ENCODE results near the gene DROSHA.
A peak's percentile ranks its signal among the peaks of the same experiment; 100 is the strongest.
"Not testable (repeated sequence)": the region's sequence is repeated elsewhere in the genome, so short reads cannot be mapped to it uniquely, and the experiment has no call there.

DROSHA gene, protein sequence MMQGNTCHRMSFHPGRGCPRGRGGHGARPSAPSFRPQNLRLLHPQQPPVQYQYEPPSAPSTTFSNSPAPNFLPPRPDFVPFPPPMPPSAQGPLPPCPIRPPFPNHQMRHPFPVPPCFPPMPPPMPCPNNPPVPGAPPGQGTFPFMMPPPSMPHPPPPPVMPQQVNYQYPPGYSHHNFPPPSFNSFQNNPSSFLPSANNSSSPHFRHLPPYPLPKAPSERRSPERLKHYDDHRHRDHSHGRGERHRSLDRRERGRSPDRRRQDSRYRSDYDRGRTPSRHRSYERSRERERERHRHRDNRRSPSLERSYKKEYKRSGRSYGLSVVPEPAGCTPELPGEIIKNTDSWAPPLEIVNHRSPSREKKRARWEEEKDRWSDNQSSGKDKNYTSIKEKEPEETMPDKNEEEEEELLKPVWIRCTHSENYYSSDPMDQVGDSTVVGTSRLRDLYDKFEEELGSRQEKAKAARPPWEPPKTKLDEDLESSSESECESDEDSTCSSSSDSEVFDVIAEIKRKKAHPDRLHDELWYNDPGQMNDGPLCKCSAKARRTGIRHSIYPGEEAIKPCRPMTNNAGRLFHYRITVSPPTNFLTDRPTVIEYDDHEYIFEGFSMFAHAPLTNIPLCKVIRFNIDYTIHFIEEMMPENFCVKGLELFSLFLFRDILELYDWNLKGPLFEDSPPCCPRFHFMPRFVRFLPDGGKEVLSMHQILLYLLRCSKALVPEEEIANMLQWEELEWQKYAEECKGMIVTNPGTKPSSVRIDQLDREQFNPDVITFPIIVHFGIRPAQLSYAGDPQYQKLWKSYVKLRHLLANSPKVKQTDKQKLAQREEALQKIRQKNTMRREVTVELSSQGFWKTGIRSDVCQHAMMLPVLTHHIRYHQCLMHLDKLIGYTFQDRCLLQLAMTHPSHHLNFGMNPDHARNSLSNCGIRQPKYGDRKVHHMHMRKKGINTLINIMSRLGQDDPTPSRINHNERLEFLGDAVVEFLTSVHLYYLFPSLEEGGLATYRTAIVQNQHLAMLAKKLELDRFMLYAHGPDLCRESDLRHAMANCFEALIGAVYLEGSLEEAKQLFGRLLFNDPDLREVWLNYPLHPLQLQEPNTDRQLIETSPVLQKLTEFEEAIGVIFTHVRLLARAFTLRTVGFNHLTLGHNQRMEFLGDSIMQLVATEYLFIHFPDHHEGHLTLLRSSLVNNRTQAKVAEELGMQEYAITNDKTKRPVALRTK (N-terminal part only)

DNA sequence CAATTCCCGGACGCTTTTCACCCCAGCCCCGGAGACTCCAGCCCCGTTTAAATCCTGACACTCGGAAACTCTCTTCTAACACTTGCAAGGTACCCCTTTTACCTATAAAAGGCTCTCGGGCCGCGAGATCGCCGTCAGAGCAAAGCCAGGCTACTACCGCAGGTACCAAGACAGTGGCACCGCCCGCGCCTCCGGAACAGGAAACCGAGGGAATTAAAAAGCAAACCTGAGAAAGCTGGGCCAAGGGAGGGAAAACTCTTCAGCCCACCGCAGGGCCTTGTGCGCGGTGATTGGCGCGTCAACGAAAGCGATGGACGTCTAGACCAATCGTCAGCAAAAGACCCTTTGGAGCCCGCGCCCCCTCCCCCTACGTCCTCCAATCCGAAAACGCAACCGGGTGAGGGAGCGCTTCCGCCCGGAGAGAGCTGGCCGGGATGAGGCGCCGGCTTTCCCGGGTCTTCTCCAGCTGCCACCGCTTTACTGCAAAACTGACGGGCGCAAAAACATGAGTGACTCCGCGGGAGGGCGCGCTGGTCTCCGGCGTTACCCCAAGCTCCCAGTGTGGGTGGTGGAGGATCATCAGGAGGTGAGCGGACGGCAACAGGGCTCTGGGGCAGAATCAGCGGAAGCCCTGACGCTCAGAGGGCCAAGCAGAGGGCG lies at the start of gene DROSHA, which contains the start of gene C5orf22:
Gene DROSHA (minus strand): TSS at position 206 of the 660 bp plus-strand sequence. CDS start 3,034 bp downstream, outside the sequence.
Gene C5orf22 (plus strand): TSS at position 414 of the 660 bp plus-strand sequence. CDS start 92 bp downstream, at position 506.
- Histone ChIP-seq H3K27me3 (ENCODE audit: control insufficient read depth, insufficient read depth, low read length) (no peaks in the 10 kb centered on the region), H3K27ac (ENCODE audit: low read depth, low read length) (peak within 1 kb of the TSS; percentile 88), H3K9me3 (ENCODE audit: control insufficient read depth, insufficient read depth, low read length) (no peaks in the 10 kb centered on the region), H3K4me1 (ENCODE audit: control insufficient read depth, insufficient read depth, low read length) (peaks cover 14% of the 10 kb centered on the region), H3K4me3 (ENCODE audit: low read depth, low read length) (peak within 1 kb of the TSS; percentile 92), H3K36me3 (ENCODE audit: control insufficient read depth, insufficient read depth, low read length) (peaks cover 56% of the 10 kb centered on the region), H3K9ac (ENCODE audit: low read depth, low read length) (peak within 1 kb of the TSS; percentile 76)

GRCh38 chr5:31579558-31579957 lies 47.7 kb upstream of the DROSHA start:
- Histone ChIP-seq H3K36me3 (ENCODE audit: control insufficient read depth, insufficient read depth, low read length) (no peaks in the 10 kb centered on the region), H3K4me1 (ENCODE audit: control insufficient read depth, insufficient read depth, low read length) (no peaks in the 10 kb centered on the region), H3K27me3 (ENCODE audit: control insufficient read depth, insufficient read depth, low read length) (no peaks in the 10 kb centered on the region), H3K9me3 (ENCODE audit: control insufficient read depth, insufficient read depth, low read length) (no peaks in the 10 kb centered on the region), H3K27ac (ENCODE audit: low read depth, low read length) (no peak overlapping the region), H3K4me3 (ENCODE audit: low read depth, low read length) (no peak overlapping the region), H3K9ac (ENCODE audit: low read depth, low read length) (no peak overlapping the region)

GRCh38 chr5:31577438-31577837 lies 45.5 kb upstream of the DROSHA start:
- Histone ChIP-seq H3K4me3 (ENCODE audit: low read depth, low read length) (no peak overlapping the region), H3K9ac (ENCODE audit: low read depth, low read length) (no peak overlapping the region), H3K4me1 (ENCODE audit: control insufficient read depth, insufficient read depth, low read length) (no peaks in the 10 kb centered on the region), H3K27ac (ENCODE audit: low read depth, low read length) (no peak overlapping the region), H3K27me3 (ENCODE audit: control insufficient read depth, insufficient read depth, low read length) (no peaks in the 10 kb centered on the region), H3K36me3 (ENCODE audit: control insufficient read depth, insufficient read depth, low read length) (no peaks in the 10 kb centered on the region), H3K9me3 (ENCODE audit: control insufficient read depth, insufficient read depth, low read length) (no peaks in the 10 kb centered on the region)

DNA sequence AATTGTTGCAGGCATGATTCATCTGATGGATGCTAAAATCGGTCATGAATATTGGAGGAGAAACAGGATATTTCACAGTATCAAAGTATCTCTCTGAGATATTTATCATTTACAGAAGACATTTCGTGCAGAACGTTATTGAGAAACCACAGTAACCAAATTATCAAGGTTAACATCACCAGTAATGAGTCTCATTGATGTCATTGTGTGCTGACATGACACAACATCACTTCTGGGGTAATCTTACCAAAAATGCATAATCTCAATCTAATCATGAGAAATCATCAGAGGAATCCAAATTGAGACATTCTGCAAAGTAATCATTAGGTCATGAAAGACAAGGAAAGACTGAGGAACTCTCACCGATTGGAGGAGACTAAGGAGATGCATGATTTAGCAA lies 42.9 kb upstream of the DROSHA start:
- H3K9ac ChIP-seq (ENCODE audit: low read depth, low read length) = no peak overlapping the region
- no peaks in the 10 kb centered on the region for H3K4me1 ChIP-seq (ENCODE audit: control insufficient read depth, insufficient read depth, low read length)
- H3K9me3 ChIP-seq (ENCODE audit: control insufficient read depth, insufficient read depth, low read length) = no peaks in the 10 kb centered on the region
- no peak overlapping the region for H3K27ac ChIP-seq (ENCODE audit: low read depth, low read length)
- no peak overlapping the region for H3K4me3 ChIP-seq (ENCODE audit: low read depth, low read length)
- H3K36me3 ChIP-seq (ENCODE audit: control insufficient read depth, insufficient read depth, low read length) = no peaks in the 10 kb centered on the region
- no peaks in the 10 kb centered on the region for H3K27me3 ChIP-seq (ENCODE audit: control insufficient read depth, insufficient read depth, low read length)

DNA sequence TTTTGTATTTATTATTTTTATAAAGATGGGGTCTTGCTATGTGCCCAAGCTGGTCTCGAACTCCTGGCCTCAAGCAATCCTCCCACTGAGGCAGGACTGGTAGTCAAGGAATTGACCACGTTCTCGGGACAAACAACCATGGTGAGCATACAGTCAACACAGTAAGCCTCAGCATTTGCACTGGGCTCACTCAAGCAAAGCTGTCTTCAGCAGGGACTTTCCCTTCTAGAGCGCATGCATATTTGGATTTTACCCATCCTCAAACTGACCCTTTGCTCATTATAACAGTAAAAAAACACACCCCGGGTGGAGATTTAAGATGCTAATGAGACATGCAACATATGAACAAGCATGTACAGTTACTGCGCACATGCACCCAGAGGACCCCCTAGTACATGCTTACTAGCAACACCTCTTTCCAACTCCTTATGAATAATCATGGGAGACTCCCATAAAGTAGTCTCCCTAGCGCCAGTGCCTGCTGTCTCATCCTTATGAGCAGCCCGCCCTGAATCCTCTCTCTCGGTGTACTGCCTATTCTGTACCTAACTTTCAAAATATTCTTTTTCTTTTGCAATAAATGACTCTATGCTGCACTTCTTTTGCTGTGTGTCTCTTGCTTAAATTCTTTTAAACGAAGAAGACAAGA lies 41.7 kb upstream of the DROSHA start:
- Histone ChIP-seq H3K27me3 (ENCODE audit: control insufficient read depth, insufficient read depth, low read length) (no peaks in the 10 kb centered on the region), H3K4me3 (ENCODE audit: low read depth, low read length) (no peak overlapping the region), H3K9me3 (ENCODE audit: control insufficient read depth, insufficient read depth, low read length) (no peaks in the 10 kb centered on the region), H3K27ac (ENCODE audit: low read depth, low read length) (no peak overlapping the region), H3K36me3 (ENCODE audit: control insufficient read depth, insufficient read depth, low read length) (no peaks in the 10 kb centered on the region), H3K4me1 (ENCODE audit: control insufficient read depth, insufficient read depth, low read length) (no peaks in the 10 kb centered on the region), H3K9ac (ENCODE audit: low read depth, low read length) (no peak overlapping the region)

- Histone ChIP-seq H3K9ac (ENCODE audit: low read depth, low read length) (no peak overlapping the region), H3K36me3 (ENCODE audit: control insufficient read depth, insufficient read depth, low read length) (no peaks in the 10 kb centered on the region), H3K27ac (ENCODE audit: low read depth, low read length) (no peak overlapping the region), H3K4me1 (ENCODE audit: control insufficient read depth, insufficient read depth, low read length) (no peaks in the 10 kb centered on the region), H3K4me3 (ENCODE audit: low read depth, low read length) (no peak overlapping the region), H3K9me3 (ENCODE audit: control insufficient read depth, insufficient read depth, low read length) (no peaks in the 10 kb centered on the region; the same call in 1 of the 2 replicates), H3K27me3 (ENCODE audit: control insufficient read depth, insufficient read depth, low read length) (no peaks in the 10 kb centered on the region)
Measured at GRCh38 chr5:31569068-31569467, 37.2 kb upstream of the DROSHA start.

DNA sequence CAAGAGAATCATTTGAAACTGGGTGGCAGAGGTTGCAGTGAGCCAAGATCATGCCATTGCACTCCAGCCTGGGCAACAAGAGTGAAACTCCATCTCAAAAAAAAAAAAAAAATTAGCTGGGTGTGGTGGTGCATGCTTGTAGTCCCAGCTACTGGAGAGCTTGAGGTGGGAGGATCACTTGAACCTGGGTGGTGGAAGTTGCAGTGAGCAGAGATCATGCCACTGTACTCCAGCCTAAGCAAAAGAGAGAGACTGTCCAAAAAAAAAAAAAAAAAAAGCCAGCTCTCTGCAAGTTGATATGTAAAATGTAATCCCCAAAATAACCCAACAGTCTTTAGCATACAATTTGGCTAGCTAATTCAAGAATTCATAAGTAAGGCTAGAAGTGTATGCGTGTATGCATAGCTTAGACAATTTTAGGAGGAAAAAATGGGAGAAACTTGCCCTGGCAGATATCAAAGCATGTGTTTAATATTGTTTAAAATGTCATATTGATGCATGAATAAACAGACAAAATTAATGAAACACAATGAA lies 36.5 kb upstream of the DROSHA start:
- no peak overlapping the region for H3K9ac ChIP-seq (ENCODE audit: low read depth, low read length)
- H3K9me3 ChIP-seq (ENCODE audit: control insufficient read depth, insufficient read depth, low read length) = no peaks in the 10 kb centered on the region; the same call in 1 of the 2 replicates
- no peak overlapping the region for H3K27ac ChIP-seq (ENCODE audit: low read depth, low read length)
- no peaks in the 10 kb centered on the region for H3K4me1 ChIP-seq (ENCODE audit: control insufficient read depth, insufficient read depth, low read length)
- H3K4me3 ChIP-seq (ENCODE audit: low read depth, low read length) = no peak overlapping the region
- H3K27me3 ChIP-seq (ENCODE audit: control insufficient read depth, insufficient read depth, low read length) = no peaks in the 10 kb centered on the region
- H3K36me3 ChIP-seq (ENCODE audit: control insufficient read depth, insufficient read depth, low read length) = no peaks in the 10 kb centered on the region

DNA sequence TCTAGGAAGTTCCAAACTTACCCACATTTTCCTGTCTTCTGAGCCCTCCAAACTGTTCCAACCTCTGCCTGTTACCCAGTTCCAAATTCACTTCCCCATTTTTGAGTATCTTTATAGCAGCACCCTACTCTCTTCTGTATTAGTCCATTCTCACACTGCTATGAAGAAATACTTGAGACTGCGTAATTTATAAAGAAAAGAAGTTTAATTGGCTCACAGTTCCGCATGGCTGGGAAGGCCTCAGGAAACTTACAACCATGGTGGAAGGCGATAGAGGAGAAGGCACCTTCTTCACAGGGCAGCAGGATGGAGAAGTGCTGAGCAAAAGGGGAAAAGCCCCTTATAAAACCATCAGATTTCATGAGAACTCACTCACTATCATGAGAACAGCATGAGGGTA lies 34.5 kb upstream of the DROSHA start:
- not testable (repeated sequence) for H3K27ac ChIP-seq (ENCODE audit: low read depth, low read length); H3K9me3 ChIP-seq (ENCODE audit: control insufficient read depth, insufficient read depth, low read length); H3K36me3 ChIP-seq (ENCODE audit: control insufficient read depth, insufficient read depth, low read length); H3K4me1 ChIP-seq (ENCODE audit: control insufficient read depth, insufficient read depth, low read length); H3K27me3 ChIP-seq (ENCODE audit: control insufficient read depth, insufficient read depth, low read length); H3K9ac ChIP-seq (ENCODE audit: low read depth, low read length); H3K4me3 ChIP-seq (ENCODE audit: low read depth, low read length)

- Histone ChIP-seq H3K4me3 (ENCODE audit: low read depth, low read length) (no peak overlapping the region), H3K9ac (ENCODE audit: low read depth, low read length) (no peak overlapping the region), H3K4me1 (ENCODE audit: control insufficient read depth, insufficient read depth, low read length) (no peaks in the 10 kb centered on the region), H3K27me3 (ENCODE audit: control insufficient read depth, insufficient read depth, low read length) (no peaks in the 10 kb centered on the region), H3K27ac (ENCODE audit: low read depth, low read length) (no peak overlapping the region), H3K36me3 (ENCODE audit: control insufficient read depth, insufficient read depth, low read length) (no peaks in the 10 kb centered on the region), H3K9me3 (ENCODE audit: control insufficient read depth, insufficient read depth, low read length) (no peaks in the 10 kb centered on the region; the same call in 1 of the 2 replicates)
Measured at GRCh38 chr5:31563216-31563615, 31.3 kb upstream of the DROSHA start.

GRCh38 chr5:31561946-31562345 lies 30.1 kb upstream of the DROSHA start:
- H3K9ac ChIP-seq (ENCODE audit: low read depth, low read length) = no peak overlapping the region
- no peak overlapping the region for H3K27ac ChIP-seq (ENCODE audit: low read depth, low read length)
- no peak overlapping the region for H3K4me3 ChIP-seq (ENCODE audit: low read depth, low read length)
- H3K4me1 ChIP-seq (ENCODE audit: control insufficient read depth, insufficient read depth, low read length) = no peaks in the 10 kb centered on the region
- no peaks in the 10 kb centered on the region for H3K36me3 ChIP-seq (ENCODE audit: control insufficient read depth, insufficient read depth, low read length)
- no peaks in the 10 kb centered on the region for H3K27me3 ChIP-seq (ENCODE audit: control insufficient read depth, insufficient read depth, low read length)
- no peaks in the 10 kb centered on the region; the same call in 1 of the 2 replicates for H3K9me3 ChIP-seq (ENCODE audit: control insufficient read depth, insufficient read depth, low read length)
